HEK293 (cell line): ENCODE results near the gene TBC1D5.

Experiments used
- CTCF ChIA-PET: fragments of 350-600 bp; formaldehyde crosslinking; extraction: SDS; loops from one replicate; lab custom pipeline; 2021; ENCODE audit warnings: antibody characterized with exemption; lab: Yijun Ruan, JAX
- POLR2A ChIA-PET: fragments of 300-600 bp; formaldehyde crosslinking; extraction: SDS; loops from one replicate; lab custom pipeline; 2020; ENCODE audit warnings: antibody characterized with exemption, inconsistent platforms; lab: Yijun Ruan, JAX
- H3K27ac ChIP-seq: fragments of 200-500 bp; sonication (Bioruptor generic); 2 replicates; pipeline ENCODE4 v1.5.1; 2014; ENCODE audit warnings: low read depth, low read length, control low read depth, inconsistent platforms; ENCODE audit errors: extremely low read depth
- H3K36me3 ChIP-seq, 2 experiments: fragments of 200-500 bp in 1 of 2; sonication (Bioruptor generic) in 1 of 2; 1 replicate in 1 of 2; 2 replicates in 1 of 2; pipeline ENCODE4 v1.5.1; 2014 to 2017; ENCODE audit warnings: inconsistent platforms in 2 of 2, low read length in 2 of 2; ENCODE audit not compliant: control insufficient read depth in 2 of 2, insufficient read depth in 1 of 2
- H3K4me1 ChIP-seq: fragments of 200-500 bp; sonication (Bioruptor generic); 2 replicates; pipeline ENCODE4 v1.5.1; 2014; ENCODE audit warnings: mild to moderate bottlenecking, low read length, inconsistent platforms; ENCODE audit not compliant: control insufficient read depth, insufficient read depth
- H3K4me3 ChIP-seq: 2 replicates; pipeline ENCODE4 v1.5.1; 2011; ENCODE audit warnings: low read depth, mild to moderate bottlenecking, control low read depth, low read length, moderate library complexity
- H3K9me3 ChIP-seq: fragments of 200-500 bp; sonication (Bioruptor generic); 2 replicates; pipeline ENCODE4 v1.5.1; 2014; ENCODE audit warnings: low read depth, low read length, inconsistent platforms; ENCODE audit not compliant: control insufficient read depth, insufficient read depth
- GLI2 ChIP-seq: fragments of 450-650 bp; formaldehyde crosslinking; IDR thresholded peaks from 2 replicates; pipeline ENCODE4; 2017; ENCODE audit warnings: missing biosample characterization, missing genetic modification characterization, low read depth, borderline replicate concordance
- GLIS1 ChIP-seq: fragments of 450-650 bp; formaldehyde crosslinking; IDR thresholded peaks from 2 replicates; pipeline ENCODE4 v1.5.1; 2016; ENCODE audit warnings: missing biosample characterization, missing genetic modification characterization
- HOXC10 ChIP-seq: sonication (generic); formaldehyde crosslinking; IDR thresholded peaks from 2 replicates; pipeline ENCODE4 v1.8.1; 2023; ENCODE audit warnings: mild to moderate bottlenecking, missing genetic modification reagents
- IKZF3 ChIP-seq: fragments of 450-650 bp; IDR thresholded peaks from 2 replicates; pipeline ENCODE4 v1.5.0; 2018; ENCODE audit warnings: missing biosample characterization, mild to moderate bottlenecking, missing genetic modification characterization, moderate library complexity
- OSR2 ChIP-seq: fragments of 450-650 bp; formaldehyde crosslinking; IDR thresholded peaks from 2 replicates; pipeline ENCODE4 v1.5.1; 2016; ENCODE audit warnings: missing biosample characterization, missing genetic modification characterization
- YY1 ChIP-seq: fragments of 450-650 bp; formaldehyde crosslinking; IDR thresholded peaks from 2 replicates; pipeline ENCODE4 v1.5.1; 2018; ENCODE audit warnings: missing biosample characterization, missing genetic modification characterization
- ZBTB17 ChIP-seq: fragments of 450-650 bp; formaldehyde crosslinking; IDR thresholded peaks from 2 replicates; pipeline ENCODE4 v1.5.1; 2016; ENCODE audit warnings: missing biosample characterization, missing genetic modification characterization
- ZBTB8A ChIP-seq: fragments of 450-650 bp; formaldehyde crosslinking; IDR thresholded peaks from 2 replicates; pipeline ENCODE4 v1.5.1; 2016; ENCODE audit warnings: missing biosample characterization, missing genetic modification characterization
- ZEB2 ChIP-seq: fragments of 450-650 bp; formaldehyde crosslinking; IDR thresholded peaks from 2 replicates; pipeline ENCODE4 v1.5.1; 2016; ENCODE audit warnings: missing biosample characterization, missing genetic modification characterization
- ZFP3 ChIP-seq: fragments of 450-650 bp; formaldehyde crosslinking; IDR thresholded peaks from 2 replicates; pipeline ENCODE4 v1.5.1; 2016; ENCODE audit warnings: low read depth, missing biosample characterization, missing genetic modification characterization
- ZIC2 ChIP-seq: fragments of 450-650 bp; formaldehyde crosslinking; IDR thresholded peaks from 2 replicates; pipeline ENCODE4 v1.5.1; 2016; ENCODE audit warnings: missing biosample characterization, missing genetic modification characterization
- ZNF16 ChIP-seq: fragments of 450-650 bp; formaldehyde crosslinking; IDR thresholded peaks from 2 replicates; pipeline ENCODE4 v1.5.1; 2016; ENCODE audit warnings: low read depth, missing biosample characterization, missing genetic modification characterization
- ZNF19 ChIP-seq: fragments of 450-650 bp; formaldehyde crosslinking; IDR thresholded peaks from 2 replicates; pipeline ENCODE4; 2016; ENCODE audit warnings: missing biosample characterization, missing genetic modification characterization, low read depth
- ZNF501 ChIP-seq: fragments of 450-650 bp; formaldehyde crosslinking; IDR thresholded peaks from 2 replicates; pipeline ENCODE4 v1.5.1; 2016; ENCODE audit warnings: missing biosample characterization, missing genetic modification characterization
- ZNF560 ChIP-seq: fragments of 450-650 bp; formaldehyde crosslinking; IDR thresholded peaks from 2 replicates; pipeline ENCODE4 v1.5.1; 2017; ENCODE audit warnings: missing biosample characterization, missing genetic modification characterization, borderline replicate concordance
- ZNF610 ChIP-seq: fragments of 450-650 bp; formaldehyde crosslinking; IDR thresholded peaks from 2 replicates; pipeline ENCODE4 v1.5.1; 2016; ENCODE audit warnings: missing biosample characterization, missing genetic modification characterization, borderline replicate concordance
- ZNF768 ChIP-seq: fragments of 450-650 bp; formaldehyde crosslinking; IDR thresholded peaks from 2 replicates; pipeline ENCODE4 v1.5.1; 2018; ENCODE audit warnings: missing biosample characterization, mild to moderate bottlenecking, missing genetic modification characterization
- ZNF785 ChIP-seq: fragments of 450-650 bp; formaldehyde crosslinking; IDR thresholded peaks from 2 replicates; pipeline ENCODE4 v1.5.1; 2016; ENCODE audit warnings: missing biosample characterization, missing genetic modification characterization
- ZNF843 ChIP-seq: fragments of 450-650 bp; formaldehyde crosslinking; IDR thresholded peaks from 2 replicates; pipeline ENCODE4 v1.5.1; 2016; ENCODE audit warnings: missing biosample characterization, missing genetic modification characterization
- TF ChIP-seq, protein P1 (sequence below): fragments of 450-650 bp; formaldehyde crosslinking; IDR thresholded peaks from 2 replicates; pipeline ENCODE4 v1.5.1; 2017; ENCODE audit warnings: missing biosample characterization, missing genetic modification characterization
- TF ChIP-seq, protein P2 (sequence below): fragments of 450-650 bp; formaldehyde crosslinking; IDR thresholded peaks from 2 replicates; pipeline ENCODE4 v1.5.1; 2016; ENCODE audit warnings: missing biosample characterization, missing genetic modification characterization
- TF ChIP-seq, protein P3 (sequence below): fragments of 450-650 bp; IDR thresholded peaks from 2 replicates; pipeline ENCODE4 v1.5.1; 2018; ENCODE audit warnings: missing biosample characterization, mild to moderate bottlenecking, missing genetic modification characterization
- TF ChIP-seq, protein P4 (sequence below): fragments of 450-650 bp; formaldehyde crosslinking; IDR thresholded peaks from 2 replicates; pipeline ENCODE4 v1.5.1; 2016; ENCODE audit warnings: missing biosample characterization, missing genetic modification characterization
- TF ChIP-seq, protein P5 (sequence below): fragments of 450-650 bp; IDR thresholded peaks from 2 replicates; pipeline ENCODE4 v1.5.1; 2018; ENCODE audit warnings: missing biosample characterization, missing genetic modification characterization
- TF ChIP-seq, protein P6 (sequence below): fragments of 450-650 bp; formaldehyde crosslinking; IDR thresholded peaks from 2 replicates; pipeline ENCODE4 v1.5.1; 2016; ENCODE audit warnings: missing biosample characterization, missing genetic modification characterization, borderline replicate concordance
- TF ChIP-seq, protein P7 (sequence below): fragments of 450-650 bp; formaldehyde crosslinking; IDR thresholded peaks from 2 replicates; pipeline ENCODE4 v1.5.1; 2017; ENCODE audit warnings: missing biosample characterization, missing genetic modification characterization

Gene TBC1D5

DNA sequence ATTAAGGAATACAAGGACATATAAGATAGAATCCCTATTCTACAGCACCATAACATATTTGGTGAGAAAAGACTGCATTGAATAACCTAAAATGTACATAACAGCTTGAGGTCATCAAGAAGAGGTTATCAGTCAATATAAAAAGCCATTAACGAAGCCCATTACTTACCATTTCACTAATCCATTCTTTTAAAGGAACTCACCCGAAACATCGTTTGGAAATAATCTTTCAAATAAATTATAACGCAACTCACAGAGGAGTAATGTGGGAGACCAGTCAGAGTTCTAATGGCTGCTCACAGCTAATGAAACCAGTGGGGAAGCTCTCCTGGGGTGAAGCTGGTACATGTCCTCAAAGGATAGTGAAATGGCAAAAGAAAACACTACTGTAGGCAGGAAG is 188.4 kb downstream of the TBC1D5 start:
- Histone ChIP-seq H3K4me1 (peaks cover 37% of the 10 kb centered on the region), H3K4me3 (no peak overlapping the region), H3K36me3 (no peaks in the 10 kb centered on the region), H3K27ac (no peak overlapping the region), H3K9me3 (no peaks in the 10 kb centered on the region)
- CTCF ChIA-PET: no interaction called here
- POLR2A ChIA-PET: no interaction called here
- TF ChIP-seq ZNF610 (tag by site-specific recombination): 0 out of 2 replicates have a peak, but pooled peaks have one; percentile 54
- TF ChIP-seq ZFP3 (tag by site-specific recombination): no peak
- TF ChIP-seq ZNF843 (tag by site-specific recombination): peak; percentile 96
- TF ChIP-seq OSR2: peak; percentile 88
- TF ChIP-seq, protein P1, sequence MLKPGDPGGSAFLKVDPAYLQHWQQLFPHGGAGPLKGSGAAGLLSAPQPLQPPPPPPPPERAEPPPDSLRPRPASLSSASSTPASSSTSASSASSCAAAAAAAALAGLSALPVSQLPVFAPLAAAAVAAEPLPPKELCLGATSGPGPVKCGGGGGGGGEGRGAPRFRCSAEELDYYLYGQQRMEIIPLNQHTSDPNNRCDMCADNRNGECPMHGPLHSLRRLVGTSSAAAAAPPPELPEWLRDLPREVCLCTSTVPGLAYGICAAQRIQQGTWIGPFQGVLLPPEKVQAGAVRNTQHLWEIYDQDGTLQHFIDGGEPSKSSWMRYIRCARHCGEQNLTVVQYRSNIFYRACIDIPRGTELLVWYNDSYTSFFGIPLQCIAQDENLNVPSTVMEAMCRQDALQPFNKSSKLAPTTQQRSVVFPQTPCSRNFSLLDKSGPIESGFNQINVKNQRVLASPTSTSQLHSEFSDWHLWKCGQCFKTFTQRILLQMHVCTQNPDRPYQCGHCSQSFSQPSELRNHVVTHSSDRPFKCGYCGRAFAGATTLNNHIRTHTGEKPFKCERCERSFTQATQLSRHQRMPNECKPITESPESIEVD (tag by site-specific recombination): peak; percentile 56; the same call in 1 of the 2 replicates
- TF ChIP-seq ZNF19 (tag by site-specific recombination): no peak
- TF ChIP-seq, protein P2, sequence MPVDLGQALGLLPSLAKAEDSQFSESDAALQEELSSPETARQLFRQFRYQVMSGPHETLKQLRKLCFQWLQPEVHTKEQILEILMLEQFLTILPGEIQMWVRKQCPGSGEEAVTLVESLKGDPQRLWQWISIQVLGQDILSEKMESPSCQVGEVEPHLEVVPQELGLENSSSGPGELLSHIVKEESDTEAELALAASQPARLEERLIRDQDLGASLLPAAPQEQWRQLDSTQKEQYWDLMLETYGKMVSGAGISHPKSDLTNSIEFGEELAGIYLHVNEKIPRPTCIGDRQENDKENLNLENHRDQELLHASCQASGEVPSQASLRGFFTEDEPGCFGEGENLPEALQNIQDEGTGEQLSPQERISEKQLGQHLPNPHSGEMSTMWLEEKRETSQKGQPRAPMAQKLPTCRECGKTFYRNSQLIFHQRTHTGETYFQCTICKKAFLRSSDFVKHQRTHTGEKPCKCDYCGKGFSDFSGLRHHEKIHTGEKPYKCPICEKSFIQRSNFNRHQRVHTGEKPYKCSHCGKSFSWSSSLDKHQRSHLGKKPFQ (tag by site-specific recombination): peak; percentile 74
- no peak for TF ChIP-seq HOXC10 (CRISPR knock-in tag)
- peak; percentile 82 for TF ChIP-seq ZIC2 (tag by site-specific recombination)
- no peak for TF ChIP-seq ZNF560 (tag by site-specific recombination)
- TF ChIP-seq IKZF3 (tag by site-specific recombination): peak; percentile 23; the same call in 1 of the 2 replicates
- TF ChIP-seq ZNF785 (tag by site-specific recombination): no peak
- TF ChIP-seq, protein P3, sequence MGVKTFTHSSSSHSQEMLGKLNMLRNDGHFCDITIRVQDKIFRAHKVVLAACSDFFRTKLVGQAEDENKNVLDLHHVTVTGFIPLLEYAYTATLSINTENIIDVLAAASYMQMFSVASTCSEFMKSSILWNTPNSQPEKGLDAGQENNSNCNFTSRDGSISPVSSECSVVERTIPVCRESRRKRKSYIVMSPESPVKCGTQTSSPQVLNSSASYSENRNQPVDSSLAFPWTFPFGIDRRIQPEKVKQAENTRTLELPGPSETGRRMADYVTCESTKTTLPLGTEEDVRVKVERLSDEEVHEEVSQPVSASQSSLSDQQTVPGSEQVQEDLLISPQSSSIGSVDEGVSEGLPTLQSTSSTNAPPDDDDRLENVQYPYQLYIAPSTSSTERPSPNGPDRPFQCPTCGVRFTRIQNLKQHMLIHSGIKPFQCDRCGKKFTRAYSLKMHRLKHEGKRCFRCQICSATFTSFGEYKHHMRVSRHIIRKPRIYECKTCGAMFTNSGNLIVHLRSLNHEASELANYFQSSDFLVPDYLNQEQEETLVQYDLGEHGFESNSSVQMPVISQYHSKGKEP (tag by site-specific recombination): peak; percentile 73
- TF ChIP-seq ZNF16 (tag by site-specific recombination): no peak
- TF ChIP-seq ZEB2 (tag by site-specific recombination): 0 out of 2 replicates have a peak, but pooled peaks have one; percentile 42
- TF ChIP-seq, protein P4, sequence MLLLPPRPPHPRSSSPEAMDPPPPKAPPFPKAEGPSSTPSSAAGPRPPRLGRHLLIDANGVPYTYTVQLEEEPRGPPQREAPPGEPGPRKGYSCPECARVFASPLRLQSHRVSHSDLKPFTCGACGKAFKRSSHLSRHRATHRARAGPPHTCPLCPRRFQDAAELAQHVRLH (tag by site-specific recombination): peak; percentile 77
- TF ChIP-seq ZBTB17 (tag by site-specific recombination): peak; percentile 14; the same call in 1 of the 2 replicates
- TF ChIP-seq, protein P5, sequence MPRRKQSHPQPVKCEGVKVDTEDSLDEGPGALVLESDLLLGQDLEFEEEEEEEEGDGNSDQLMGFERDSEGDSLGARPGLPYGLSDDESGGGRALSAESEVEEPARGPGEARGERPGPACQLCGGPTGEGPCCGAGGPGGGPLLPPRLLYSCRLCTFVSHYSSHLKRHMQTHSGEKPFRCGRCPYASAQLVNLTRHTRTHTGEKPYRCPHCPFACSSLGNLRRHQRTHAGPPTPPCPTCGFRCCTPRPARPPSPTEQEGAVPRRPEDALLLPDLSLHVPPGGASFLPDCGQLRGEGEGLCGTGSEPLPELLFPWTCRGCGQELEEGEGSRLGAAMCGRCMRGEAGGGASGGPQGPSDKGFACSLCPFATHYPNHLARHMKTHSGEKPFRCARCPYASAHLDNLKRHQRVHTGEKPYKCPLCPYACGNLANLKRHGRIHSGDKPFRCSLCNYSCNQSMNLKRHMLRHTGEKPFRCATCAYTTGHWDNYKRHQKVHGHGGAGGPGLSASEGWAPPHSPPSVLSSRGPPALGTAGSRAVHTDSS: no peak
- TF ChIP-seq, protein P6, sequence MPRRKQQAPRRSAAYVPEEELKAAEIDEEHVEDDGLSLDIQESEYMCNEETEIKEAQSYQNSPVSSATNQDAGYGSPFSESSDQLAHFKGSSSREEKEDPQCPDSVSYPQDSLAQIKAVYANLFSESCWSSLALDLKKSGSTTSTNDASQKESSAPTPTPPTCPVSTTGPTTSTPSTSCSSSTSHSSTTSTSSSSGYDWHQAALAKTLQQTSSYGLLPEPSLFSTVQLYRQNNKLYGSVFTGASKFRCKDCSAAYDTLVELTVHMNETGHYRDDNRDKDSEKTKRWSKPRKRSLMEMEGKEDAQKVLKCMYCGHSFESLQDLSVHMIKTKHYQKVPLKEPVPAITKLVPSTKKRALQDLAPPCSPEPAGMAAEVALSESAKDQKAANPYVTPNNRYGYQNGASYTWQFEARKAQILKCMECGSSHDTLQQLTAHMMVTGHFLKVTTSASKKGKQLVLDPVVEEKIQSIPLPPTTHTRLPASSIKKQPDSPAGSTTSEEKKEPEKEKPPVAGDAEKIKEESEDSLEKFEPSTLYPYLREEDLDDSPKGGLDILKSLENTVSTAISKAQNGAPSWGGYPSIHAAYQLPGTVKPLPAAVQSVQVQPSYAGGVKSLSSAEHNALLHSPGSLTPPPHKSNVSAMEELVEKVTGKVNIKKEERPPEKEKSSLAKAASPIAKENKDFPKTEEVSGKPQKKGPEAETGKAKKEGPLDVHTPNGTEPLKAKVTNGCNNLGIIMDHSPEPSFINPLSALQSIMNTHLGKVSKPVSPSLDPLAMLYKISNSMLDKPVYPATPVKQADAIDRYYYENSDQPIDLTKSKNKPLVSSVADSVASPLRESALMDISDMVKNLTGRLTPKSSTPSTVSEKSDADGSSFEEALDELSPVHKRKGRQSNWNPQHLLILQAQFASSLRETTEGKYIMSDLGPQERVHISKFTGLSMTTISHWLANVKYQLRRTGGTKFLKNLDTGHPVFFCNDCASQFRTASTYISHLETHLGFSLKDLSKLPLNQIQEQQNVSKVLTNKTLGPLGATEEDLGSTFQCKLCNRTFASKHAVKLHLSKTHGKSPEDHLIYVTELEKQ (tag by site-specific recombination): no peak
- peak; percentile 28; the same call in 1 of the 2 replicates for TF ChIP-seq ZBTB8A (tag by site-specific recombination)
- TF ChIP-seq ZNF768 (tag by site-specific recombination): no peak
- TF ChIP-seq, protein P7, sequence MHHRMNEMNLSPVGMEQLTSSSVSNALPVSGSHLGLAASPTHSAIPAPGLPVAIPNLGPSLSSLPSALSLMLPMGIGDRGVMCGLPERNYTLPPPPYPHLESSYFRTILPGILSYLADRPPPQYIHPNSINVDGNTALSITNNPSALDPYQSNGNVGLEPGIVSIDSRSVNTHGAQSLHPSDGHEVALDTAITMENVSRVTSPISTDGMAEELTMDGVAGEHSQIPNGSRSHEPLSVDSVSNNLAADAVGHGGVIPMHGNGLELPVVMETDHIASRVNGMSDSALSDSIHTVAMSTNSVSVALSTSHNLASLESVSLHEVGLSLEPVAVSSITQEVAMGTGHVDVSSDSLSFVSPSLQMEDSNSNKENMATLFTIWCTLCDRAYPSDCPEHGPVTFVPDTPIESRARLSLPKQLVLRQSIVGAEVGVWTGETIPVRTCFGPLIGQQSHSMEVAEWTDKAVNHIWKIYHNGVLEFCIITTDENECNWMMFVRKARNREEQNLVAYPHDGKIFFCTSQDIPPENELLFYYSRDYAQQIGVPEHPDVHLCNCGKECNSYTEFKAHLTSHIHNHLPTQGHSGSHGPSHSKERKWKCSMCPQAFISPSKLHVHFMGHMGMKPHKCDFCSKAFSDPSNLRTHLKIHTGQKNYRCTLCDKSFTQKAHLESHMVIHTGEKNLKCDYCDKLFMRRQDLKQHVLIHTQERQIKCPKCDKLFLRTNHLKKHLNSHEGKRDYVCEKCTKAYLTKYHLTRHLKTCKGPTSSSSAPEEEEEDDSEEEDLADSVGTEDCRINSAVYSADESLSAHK (tag by site-specific recombination): peak; percentile 86
- TF ChIP-seq YY1 (tag by site-specific recombination): 0 out of 2 replicates have a peak, but pooled peaks have one; percentile 53
- TF ChIP-seq GLIS1 (tag by site-specific recombination): peak; percentile 94
- TF ChIP-seq GLI2 (tag by site-specific recombination): peak; percentile 88
- TF ChIP-seq ZNF501 (tag by site-specific recombination): no peak
